HK-2 (cell line): ENCODE measurements around the gene NBAS.
"Not testable (repeated sequence)": the region's sequence is repeated elsewhere in the genome, so short reads cannot be mapped to it uniquely, and the experiment has no call there.

Source experiments
- DNase-seq: peaks from one replicate; pipeline ENCODE4 v3.0.0-alpha.2; 2018; ENCODE audit not compliant: unreplicated experiment

The NBAS gene

GRCh38 chr2:15263976-15264685, 297.0 kb downstream of the NBAS start:
- no peak for DNase-seq

GRCh38 chr2:15262792-15263191, 298.3 kb downstream of the NBAS start:
- DNase-seq = no peak

- DNase-seq = no peak
Measured at GRCh38 chr2:15260835-15261234, 300.3 kb downstream of the NBAS start.

- no peak for DNase-seq
Measured at GRCh38 chr2:15260196-15260595, 300.9 kb downstream of the NBAS start.

GRCh38 chr2:15259356-15259756, 301.8 kb downstream of the NBAS start:
- DNase-seq = no peak

- DNase-seq = not testable (repeated sequence)
Measured at GRCh38 chr2:15258385-15258784, 302.7 kb downstream of the NBAS start.

- no peak for DNase-seq
Measured at GRCh38 chr2:15253835-15254286, 307.3 kb downstream of the NBAS start.

GRCh38 chr2:15253247-15253646, 307.9 kb downstream of the NBAS start:
- no peak for DNase-seq

GRCh38 chr2:15251753-15252152, 309.4 kb downstream of the NBAS start:
- no peak for DNase-seq

- DNase-seq = not testable (repeated sequence)
Measured at GRCh38 chr2:15250946-15251345, 310.2 kb downstream of the NBAS start.

GRCh38 chr2:15246870-15247269, 314.3 kb downstream of the NBAS start:
- DNase-seq = no peak

GRCh38 chr2:15243762-15244161, 317.4 kb downstream of the NBAS start:
- DNase-seq = no peak

- no peak for DNase-seq
Measured at GRCh38 chr2:15242936-15243461, 318.1 kb downstream of the NBAS start.

- no peak for DNase-seq
Measured at GRCh38 chr2:15241929-15242328, 319.2 kb downstream of the NBAS start.

GRCh38 chr2:15241201-15241600, 319.9 kb downstream of the NBAS start:
- DNase-seq = no peak

GRCh38 chr2:15238028-15238427, 323.1 kb downstream of the NBAS start:
- no peak for DNase-seq

- no peak for DNase-seq
Measured at GRCh38 chr2:15230599-15231192, 330.4 kb downstream of the NBAS start.

- no peak for DNase-seq
Measured at GRCh38 chr2:15226661-15227060, 334.5 kb downstream of the NBAS start.

- no peak for DNase-seq
Measured at GRCh38 chr2:15225131-15225530, 336.0 kb downstream of the NBAS start.

- DNase-seq = no peak
Measured at GRCh38 chr2:15224641-15225040, 336.5 kb downstream of the NBAS start.

- DNase-seq = no peak
Measured at GRCh38 chr2:15223887-15224286, 337.2 kb downstream of the NBAS start.

- DNase-seq = no peak
Measured at GRCh38 chr2:15222856-15223255, 338.3 kb downstream of the NBAS start.

- no peak for DNase-seq
Measured at GRCh38 chr2:15220603-15221002, 340.5 kb downstream of the NBAS start.
